Prostate gland (tissue), 2 donors: ENCODE results near the gene STEAP3. TPM values are rescaled to one million over a fixed set of nuclear protein-coding genes. Genes with fewer than 3 reads are reported as not detected.

Experiments
- DNase-seq: peaks from one replicate; pipeline ENCODE4 v3.0.0-alpha.2; 2019; ENCODE audit warnings: low spot score
- H3K27ac ChIP-seq, 2 donors: fragments of 200-600 bp; sonication (generic); 2 replicates each; pipeline ENCODE4 v1.5.1; 2017 to 2019
- H3K27me3 ChIP-seq: fragments of 200-600 bp; sonication (generic); replicated peaks from 2 replicates; pipeline ENCODE4 v1.5.1; 2019; ENCODE audit not compliant: insufficient read depth
- H3K36me3 ChIP-seq, 2 donors: fragments of 200-600 bp; sonication (generic); 1 replicate in 1 of 2; 2 replicates in 1 of 2; pipeline versions ENCODE4 v1.5.1 to v1.8.1; 2017 to 2019
- H3K4me1 ChIP-seq: fragments of 200-600 bp; sonication (generic); replicated peaks from 2 replicates; pipeline ENCODE4 v1.5.1; 2019
- H3K4me3 ChIP-seq, 2 donors: fragments of 200-600 bp; sonication (generic); 2 replicates each; pipeline ENCODE4 v1.5.1; 2017 to 2019
- H3K9me3 ChIP-seq: fragments of 200-600 bp; sonication (generic); 2 replicates; pipeline ENCODE4 v1.5.1; 2017
- POLR2A ChIP-seq: fragments of 450-650 bp; IDR thresholded peaks from one replicate; pipeline ENCODE4 v1.6.1; 2016; ENCODE audit warnings: antibody characterized with exemption, mild to moderate bottlenecking
- POLR2AphosphoS5 ChIP-seq: sonication (generic); formaldehyde crosslinking; IDR thresholded peaks from one replicate; pipeline ENCODE4 v1.6.1; 2017; ENCODE audit warnings: antibody characterized with exemption
- WGBS: methylation state at CpG from one replicate; pipeline ENCODE4 v1.1.5; 2018; 5-methylcytosine and 5-hydroxymethylcytosine counted together
- intact Hi-C: fragments of 100-400 bp; cut with DNase I; formaldehyde crosslinking; loops from one replicate; pipeline ENCODE4 v1.14.2; 2022
- total RNA-seq, 2 donors: library from RNA; depleted of rRNA; stranded (reverse); fragments of >200 nt; gene quantifications; one replicate each; pipeline ENCODE4 v1.1.0, GENCODE V29; 2016
- TF ChIP-seq, protein P1 (sequence below), 4 experiments: fragments of 200-600 bp in 2 of 4; fragments of 450-650 bp in 2 of 4; sonication (generic) in 2 of 4; IDR thresholded peaks; 1 replicate in 3 of 4; 2 replicates in 1 of 4; pipeline ENCODE4 v1.5.1; 2016 to 2019; ENCODE audit warnings: antibody characterized with exemption in 4 of 4, mild to moderate bottlenecking in 2 of 4, moderate library complexity in 2 of 4

STEAP3 gene
- total RNA-seq, 2 donors from 2014 or later = 15.3 to 25.1 TPM

GRCh38 chr2:119283873-119284331 lies 60.3 kb downstream of the STEAP3 start:
- H3K4me3 ChIP-seq = no peak overlapping the region
- 28% methylated on average over 10 of the region's 10 CpGs for WGBS

DNA sequence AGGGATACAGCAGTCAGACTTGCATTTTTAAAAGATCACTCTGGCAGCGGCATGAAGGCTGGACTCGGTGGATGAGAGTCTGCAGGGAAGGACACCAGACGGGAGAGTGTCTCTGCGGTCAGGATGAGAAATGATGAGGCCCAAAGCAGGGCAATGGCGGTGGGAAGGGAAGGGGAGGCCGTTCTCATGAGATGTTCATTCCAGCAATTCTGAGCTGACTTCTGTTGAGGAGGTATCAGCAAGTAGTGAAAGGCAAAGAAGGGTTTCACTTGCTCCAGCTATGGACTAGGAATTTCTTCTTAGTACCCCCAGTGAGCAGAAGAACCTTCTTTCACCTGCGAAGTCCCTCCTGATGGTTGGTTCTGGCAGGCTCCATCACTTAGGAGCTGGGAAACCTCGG lies 63.0 kb downstream of the STEAP3 start:
- Histone ChIP-seq H3K4me1 (peaks cover 14% of the 10 kb centered on the region), H3K36me3 (no peaks in the 10 kb centered on the region), H3K9me3 (no peaks in the 10 kb centered on the region), H3K27me3 (no peaks in the 10 kb centered on the region), H3K4me3 (no peak overlapping the region), H3K27ac (no peak overlapping the region)
- TF ChIP-seq, protein P1, sequence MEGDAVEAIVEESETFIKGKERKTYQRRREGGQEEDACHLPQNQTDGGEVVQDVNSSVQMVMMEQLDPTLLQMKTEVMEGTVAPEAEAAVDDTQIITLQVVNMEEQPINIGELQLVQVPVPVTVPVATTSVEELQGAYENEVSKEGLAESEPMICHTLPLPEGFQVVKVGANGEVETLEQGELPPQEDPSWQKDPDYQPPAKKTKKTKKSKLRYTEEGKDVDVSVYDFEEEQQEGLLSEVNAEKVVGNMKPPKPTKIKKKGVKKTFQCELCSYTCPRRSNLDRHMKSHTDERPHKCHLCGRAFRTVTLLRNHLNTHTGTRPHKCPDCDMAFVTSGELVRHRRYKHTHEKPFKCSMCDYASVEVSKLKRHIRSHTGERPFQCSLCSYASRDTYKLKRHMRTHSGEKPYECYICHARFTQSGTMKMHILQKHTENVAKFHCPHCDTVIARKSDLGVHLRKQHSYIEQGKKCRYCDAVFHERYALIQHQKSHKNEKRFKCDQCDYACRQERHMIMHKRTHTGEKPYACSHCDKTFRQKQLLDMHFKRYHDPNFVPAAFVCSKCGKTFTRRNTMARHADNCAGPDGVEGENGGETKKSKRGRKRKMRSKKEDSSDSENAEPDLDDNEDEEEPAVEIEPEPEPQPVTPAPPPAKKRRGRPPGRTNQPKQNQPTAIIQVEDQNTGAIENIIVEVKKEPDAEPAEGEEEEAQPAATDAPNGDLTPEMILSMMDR (IDR thresholded peaks at IDR 0.05) = no peak
- TF ChIP-seq POLR2A (no peak), POLR2AphosphoS5 (no peak)
- DNase-seq = no peak
- WGBS = 88% methylated on average over 8 of the region's 8 CpGs
- intact Hi-C loops = no loop called here

More at GRCh38 chr2:119283873-119284331, 60.3 kb downstream of the STEAP3 start:
- intact Hi-C loops = no loop called here
- H3K9me3 ChIP-seq = no peaks in the 10 kb centered on the region
- TF ChIP-seq POLR2A = no peak
- peak; percentile 90 for TF ChIP-seq POLR2AphosphoS5
- TF ChIP-seq, protein P1 (IDR thresholded peaks at IDR 0.05) = no peak
- H3K27ac ChIP-seq = peak overlapping the region; percentile 68 to 85
- H3K27me3 ChIP-seq = no peaks in the 10 kb centered on the region
- DNase-seq = peak; percentile 95
- H3K4me1 ChIP-seq = peaks cover 8% of the 10 kb centered on the region
- H3K36me3 ChIP-seq = no peaks in the 10 kb centered on the region

- H3K27me3 ChIP-seq = no peaks in the 10 kb centered on the region
- peak overlapping the region in 1 of 2 donors; percentile 46 for H3K27ac ChIP-seq
- no peak overlapping the region for H3K4me3 ChIP-seq
- H3K4me1 ChIP-seq = peaks cover 8% of the 10 kb centered on the region
- TF ChIP-seq, protein P1 (IDR thresholded peaks at IDR 0.05) = no peak
- no peak for TF ChIP-seq POLR2A
- no peak for TF ChIP-seq POLR2AphosphoS5
- DNase-seq = no peak
- no peaks in the 10 kb centered on the region for H3K36me3 ChIP-seq
- H3K9me3 ChIP-seq = no peaks in the 10 kb centered on the region
- WGBS = 81% methylated on average over 6 of the region's 6 CpGs
- intact Hi-C loops = no loop called here
Observed at GRCh38 chr2:119288576-119288975, 64.9 kb downstream of the STEAP3 start.

DNA sequence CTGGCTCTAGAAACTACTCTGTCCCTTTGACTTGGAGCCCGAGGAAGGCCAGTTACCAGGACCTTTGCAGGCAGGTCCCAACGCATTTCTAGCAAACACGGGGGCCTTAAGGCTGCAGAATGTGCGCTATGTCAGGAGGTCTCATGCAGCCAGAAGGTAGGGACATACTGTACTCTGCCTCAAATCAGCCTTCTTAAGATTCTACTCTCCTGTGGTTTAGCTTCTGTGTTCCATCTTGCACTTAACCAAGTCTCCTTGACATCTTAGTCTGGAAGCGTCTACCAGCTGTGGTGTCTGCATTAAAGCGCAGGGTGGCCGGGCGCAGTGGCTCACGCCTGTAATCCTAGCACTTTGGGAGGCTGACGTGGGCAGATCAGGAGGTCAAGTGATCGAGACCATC lies 65.5 kb downstream of the STEAP3 start:
- TF ChIP-seq POLR2A = no peak
- TF ChIP-seq POLR2AphosphoS5 = peak; percentile 69
- peak overlapping the region; percentile 33 to 46 for H3K27ac ChIP-seq
- no peak overlapping the region for H3K4me3 ChIP-seq
- H3K27me3 ChIP-seq = no peaks in the 10 kb centered on the region
- H3K36me3 ChIP-seq = no peaks in the 10 kb centered on the region
- no peak for DNase-seq
- intact Hi-C loops = no loop called here
- peaks cover 8% of the 10 kb centered on the region for H3K4me1 ChIP-seq
- no peaks in the 10 kb centered on the region for H3K9me3 ChIP-seq
- 47% methylated on average over 11 of the region's 11 CpGs for WGBS

DNA sequence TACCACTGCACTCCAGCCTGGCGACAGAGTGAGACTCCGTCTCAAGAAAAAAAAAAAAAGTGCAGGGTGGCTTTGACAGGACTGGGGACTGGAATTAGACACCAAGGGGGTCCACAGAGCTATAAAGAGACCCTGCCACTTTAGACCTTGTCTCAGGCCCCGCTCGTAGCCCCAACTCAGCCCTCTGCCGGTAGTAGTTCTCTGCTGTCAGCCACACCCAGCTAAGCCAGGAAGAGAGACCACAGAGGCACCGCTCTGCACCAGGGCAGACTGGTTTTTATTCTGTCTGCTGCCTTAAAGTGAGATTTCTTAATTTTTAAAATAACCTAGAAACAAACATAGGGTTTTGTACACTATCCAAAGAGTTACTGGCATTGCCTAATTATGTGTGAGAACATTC lies 66.0 kb downstream of the STEAP3 start:
- Histone ChIP-seq H3K4me3 (no peak overlapping the region), H3K4me1 (peaks cover 8% of the 10 kb centered on the region), H3K9me3 (no peaks in the 10 kb centered on the region), H3K27me3 (no peaks in the 10 kb centered on the region), H3K36me3 (no peaks in the 10 kb centered on the region), H3K27ac (peak overlapping the region; percentile 33 to 46)
- intact Hi-C loops = no loop called here
- DNase-seq = no peak
- 78% methylated on average over 6 of the region's 6 CpGs for WGBS
- TF ChIP-seq POLR2AphosphoS5 (no peak), POLR2A (no peak)
- TF ChIP-seq, protein P1 (IDR thresholded peaks at IDR 0.05) = no peak
